Bronchial smooth muscle cell (primary cell): ENCODE results near the gene TMCO5A. TPM values are rescaled to one million over a fixed set of nuclear protein-coding genes. Genes with fewer than 3 reads are reported as not detected.

Experiments
- total RNA-seq: library from RNA; depleted of rRNA; stranded (reverse); fragments of >200 nt; gene quantifications from 2 replicates; pipeline ENCODE4 v1.2.1, GENCODE V29; 2014

TMCO5A gene
- total RNA-seq, result not detected in 2 replicates

GRCh38 chr15:37934340-37934739 is at the start of gene TMCO5A:
Gene TMCO5A, plus strand, starts transcription at chr15:37934640. Its CDS starts 1,684 bp downstream, at chr15:37936324.

